KMS-11 (cell line): ENCODE results near the gene EDDM13.

ENCODE experiments used
- H2AFZ ChIP-seq: fragments of 200-600 bp; sonication (generic); 2 replicates; pipeline ENCODE4 v1.6.1; 2016; ENCODE audit warnings: antibody characterized with exemption, mixed run types, low read depth
- H3K27ac ChIP-seq: fragments of 200-600 bp; sonication (generic); 2 replicates; pipeline ENCODE4 v1.6.1; 2016; ENCODE audit warnings: mild to moderate bottlenecking, mixed run types
- H3K27me3 ChIP-seq: fragments of 200-600 bp; sonication (generic); 2 replicates; pipeline ENCODE4 v1.6.1; 2017; ENCODE audit warnings: mild to moderate bottlenecking, low read depth, mixed run types, moderate library complexity; ENCODE audit not compliant: insufficient read depth
- H3K36me3 ChIP-seq: fragments of 200-600 bp; sonication (generic); 2 replicates; pipeline ENCODE4 v1.6.1; 2017; ENCODE audit warnings: mild to moderate bottlenecking, mixed run types; ENCODE audit not compliant: insufficient read depth
- H3K4me1 ChIP-seq: fragments of 200-600 bp; sonication (generic); 2 replicates; pipeline ENCODE4 v1.6.1; 2016; ENCODE audit warnings: mild to moderate bottlenecking, low read depth, mixed run types; ENCODE audit not compliant: poor library complexity, severe bottlenecking
- H3K4me2 ChIP-seq: fragments of 200-600 bp; sonication (generic); 2 replicates; pipeline ENCODE4 v1.7.0; 2016; ENCODE audit warnings: mild to moderate bottlenecking, mixed run types
- H3K4me3 ChIP-seq: fragments of 200-600 bp; sonication (generic); IDR thresholded peaks from 2 replicates; pipeline ENCODE4 v1.6.1; 2017; ENCODE audit warnings: low read depth, low read length, mixed read lengths; ENCODE audit not compliant: insufficient read depth
- H3K79me2 ChIP-seq: fragments of 200-600 bp; sonication (generic); 2 replicates; pipeline ENCODE4 v1.6.1; 2016; ENCODE audit warnings: low read depth, mixed run types; ENCODE audit not compliant: insufficient read depth
- H3K9ac ChIP-seq: fragments of 200-600 bp; sonication (generic); 2 replicates; pipeline ENCODE4 v1.6.1; 2016; ENCODE audit warnings: mild to moderate bottlenecking, mixed run types
- H4K20me1 ChIP-seq: fragments of 200-600 bp; sonication (generic); 2 replicates; pipeline ENCODE4 v1.6.1; 2016; ENCODE audit warnings: mild to moderate bottlenecking, mixed run types; ENCODE audit not compliant: insufficient read depth
- TF ChIP-seq, protein P1 (sequence below): fragments of 200-600 bp; sonication (generic); conservative IDR thresholded peaks from 2 replicates; pipeline ENCODE4 v1.6.1; 2017; ENCODE audit warnings: low read depth, mild to moderate bottlenecking, antibody characterized with exemption, low read length, moderate library complexity, mixed read lengths

The EDDM13 gene

GRCh38 chr19:56321254-56321988 is 48.9 kb downstream of the EDDM13 start:
- H3K4me3 ChIP-seq, result no peak overlapping the region
- H3K36me3 ChIP-seq, result no peaks in the 10 kb centered on the region
- no peak overlapping the region for H3K4me2 ChIP-seq
- H4K20me1 ChIP-seq, result no peaks in the 10 kb centered on the region
- H3K9ac ChIP-seq, result no peak overlapping the region
- no peak overlapping the region for H2AFZ ChIP-seq
- H3K4me1 ChIP-seq, result no peaks in the 10 kb centered on the region
- H3K27ac ChIP-seq, result no peak overlapping the region
- no peaks in the 10 kb centered on the region for H3K79me2 ChIP-seq
- H3K27me3 ChIP-seq, result no peaks in the 10 kb centered on the region
- TF ChIP-seq, protein P1, sequence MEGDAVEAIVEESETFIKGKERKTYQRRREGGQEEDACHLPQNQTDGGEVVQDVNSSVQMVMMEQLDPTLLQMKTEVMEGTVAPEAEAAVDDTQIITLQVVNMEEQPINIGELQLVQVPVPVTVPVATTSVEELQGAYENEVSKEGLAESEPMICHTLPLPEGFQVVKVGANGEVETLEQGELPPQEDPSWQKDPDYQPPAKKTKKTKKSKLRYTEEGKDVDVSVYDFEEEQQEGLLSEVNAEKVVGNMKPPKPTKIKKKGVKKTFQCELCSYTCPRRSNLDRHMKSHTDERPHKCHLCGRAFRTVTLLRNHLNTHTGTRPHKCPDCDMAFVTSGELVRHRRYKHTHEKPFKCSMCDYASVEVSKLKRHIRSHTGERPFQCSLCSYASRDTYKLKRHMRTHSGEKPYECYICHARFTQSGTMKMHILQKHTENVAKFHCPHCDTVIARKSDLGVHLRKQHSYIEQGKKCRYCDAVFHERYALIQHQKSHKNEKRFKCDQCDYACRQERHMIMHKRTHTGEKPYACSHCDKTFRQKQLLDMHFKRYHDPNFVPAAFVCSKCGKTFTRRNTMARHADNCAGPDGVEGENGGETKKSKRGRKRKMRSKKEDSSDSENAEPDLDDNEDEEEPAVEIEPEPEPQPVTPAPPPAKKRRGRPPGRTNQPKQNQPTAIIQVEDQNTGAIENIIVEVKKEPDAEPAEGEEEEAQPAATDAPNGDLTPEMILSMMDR, result no peak

DNA sequence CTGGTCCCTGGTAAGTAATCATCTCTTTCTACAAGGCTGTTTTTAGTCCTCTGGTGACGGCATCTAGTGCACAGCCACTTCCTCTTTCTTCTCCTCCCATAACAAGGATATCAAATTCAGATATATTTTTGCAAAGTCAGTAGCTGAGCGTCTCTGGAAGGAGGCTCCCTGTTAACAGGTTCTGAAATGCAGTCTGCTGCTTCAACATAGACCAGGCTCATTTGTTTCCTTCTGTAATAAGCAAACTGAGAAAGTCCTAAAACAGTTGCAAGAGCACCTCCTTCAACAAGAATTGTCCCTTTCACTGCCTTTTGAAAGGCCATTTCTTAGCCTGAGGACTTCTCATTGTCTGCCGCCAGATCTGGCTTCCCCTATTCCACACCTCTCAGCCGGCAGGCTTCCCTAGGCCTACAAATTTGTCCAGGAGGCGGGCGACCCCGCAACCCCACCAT is 49.5 kb downstream of the EDDM13 start:
- no peak overlapping the region for H2AFZ ChIP-seq
- H3K9ac ChIP-seq, result no peak overlapping the region
- no peaks in the 10 kb centered on the region for H3K4me1 ChIP-seq

GRCh38 chr19:56324436-56324835 is 51.9 kb downstream of the EDDM13 start:
- no peak overlapping the region for H3K27ac ChIP-seq

More for the DNA sequence above, 49.5 kb downstream of the EDDM13 start:
- Histone ChIP-seq H3K36me3 (no peaks in the 10 kb centered on the region), H3K79me2 (no peaks in the 10 kb centered on the region), H3K27ac (no peak overlapping the region), H3K27me3 (no peaks in the 10 kb centered on the region), H3K4me3 (no peak overlapping the region), H4K20me1 (no peaks in the 10 kb centered on the region), H3K4me2 (no peak overlapping the region)
- TF ChIP-seq, protein P1, result no peak

GRCh38 chr19:56332695-56333094 is 60.1 kb downstream of the EDDM13 start:
- no peaks in the 10 kb centered on the region for H3K27me3 ChIP-seq
- H4K20me1 ChIP-seq, result no peaks in the 10 kb centered on the region
- no peak overlapping the region for H3K27ac ChIP-seq
- no peaks in the 10 kb centered on the region for H3K79me2 ChIP-seq
- no peak overlapping the region for H3K4me2 ChIP-seq
- H3K4me3 ChIP-seq, result no peak overlapping the region
- H3K36me3 ChIP-seq, result no peaks in the 10 kb centered on the region
- TF ChIP-seq, protein P1, result no peak
- no peaks in the 10 kb centered on the region for H3K4me1 ChIP-seq
- no peak overlapping the region for H2AFZ ChIP-seq
- H3K9ac ChIP-seq, result no peak overlapping the region

More at GRCh38 chr19:56324436-56324835, 51.9 kb downstream of the EDDM13 start:
- TF ChIP-seq, protein P1, result no peak
- Histone ChIP-seq H3K4me1 (no peaks in the 10 kb centered on the region), H3K9ac (no peak overlapping the region), H2AFZ (no peak overlapping the region), H4K20me1 (no peaks in the 10 kb centered on the region), H3K4me2 (no peak overlapping the region), H3K4me3 (no peak overlapping the region), H3K79me2 (no peaks in the 10 kb centered on the region), H3K36me3 (no peaks in the 10 kb centered on the region), H3K27me3 (no peaks in the 10 kb centered on the region)
